Measurements from ENCODE around the gene MISP3.

DNA sequence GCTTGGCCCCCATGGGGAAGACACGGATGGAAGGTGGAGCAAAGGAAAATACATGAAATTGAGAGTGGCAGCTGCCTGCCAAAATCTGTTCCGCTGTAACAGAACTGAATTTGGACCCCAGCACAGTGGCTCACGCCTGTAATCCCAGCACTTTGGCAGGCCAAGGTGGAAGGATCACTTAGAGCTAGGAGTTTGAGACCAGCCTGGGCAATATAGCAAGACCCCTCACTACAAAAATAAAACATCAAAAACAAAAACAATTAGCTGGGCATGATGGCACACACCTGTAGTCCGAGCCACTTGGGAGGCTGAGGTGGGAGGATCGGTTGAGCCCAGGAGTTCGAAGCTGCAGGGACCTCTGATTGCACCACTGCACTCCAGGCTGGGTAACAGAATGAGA lies 20.1 kb upstream of the MISP3 start:
- no peak for TF ChIP-seq CTCF (conservative IDR thresholded peaks at IDR 0.05)
- TF ChIP-seq ZFX (IDR thresholded peaks at IDR 0.05), result no peak
